Ishikawa (cell line): Measurements from ENCODE around the gene GNB1L.

ENCODE experiments used
- CEBPB ChIP-seq: IDR thresholded peaks from 2 replicates; pipeline ENCODE4 v1.6.1; 2012
- CREB1 ChIP-seq: IDR thresholded peaks from 2 replicates; pipeline ENCODE4 v1.6.1; 2012; ENCODE audit warnings: low read depth
- EGR1 ChIP-seq: IDR thresholded peaks from 2 replicates; pipeline ENCODE4 v1.6.1; 2012
- EP300 ChIP-seq: IDR thresholded peaks from 2 replicates; pipeline ENCODE4 v1.6.1; 2012; ENCODE audit warnings: borderline replicate concordance
- FOXM1 ChIP-seq: IDR thresholded peaks from 2 replicates; pipeline ENCODE4 v1.6.1; 2012; ENCODE audit warnings: low read depth, borderline replicate concordance
- NFIC ChIP-seq: IDR thresholded peaks from 2 replicates; pipeline ENCODE4 v1.6.1; 2012
- RAD21 ChIP-seq: IDR thresholded peaks from 2 replicates; pipeline ENCODE4 v1.6.1; 2012; ENCODE audit warnings: low read depth
- TAF1 ChIP-seq: IDR thresholded peaks from 2 replicates; pipeline ENCODE4 v1.6.1; 2012; ENCODE audit warnings: low read depth, mild to moderate bottlenecking
- TCF12 ChIP-seq: IDR thresholded peaks from 2 replicates; pipeline ENCODE4 v1.6.1; 2012; ENCODE audit warnings: low read depth
- TEAD4 ChIP-seq: IDR thresholded peaks from 2 replicates; pipeline ENCODE4 v1.6.1; 2012
- YY1 ChIP-seq: IDR thresholded peaks from 2 replicates; pipeline ENCODE4 v1.6.1; 2012; ENCODE audit warnings: low read depth
- ZBTB7A ChIP-seq: IDR thresholded peaks from 2 replicates; pipeline ENCODE4 v1.6.1; 2012; ENCODE audit warnings: low read depth
- TF ChIP-seq, protein P1 (sequence below): IDR thresholded peaks from 2 replicates; pipeline ENCODE4 v1.6.1; 2012; ENCODE audit warnings: low read depth, mild to moderate bottlenecking
- TF ChIP-seq, protein P2 (sequence below): IDR thresholded peaks from 2 replicates; pipeline ENCODE4 v1.6.1; 2012
- TF ChIP-seq, protein P3 (sequence below): IDR thresholded peaks from 2 replicates; pipeline ENCODE4 v1.6.1; 2012

GNB1L gene

DNA sequence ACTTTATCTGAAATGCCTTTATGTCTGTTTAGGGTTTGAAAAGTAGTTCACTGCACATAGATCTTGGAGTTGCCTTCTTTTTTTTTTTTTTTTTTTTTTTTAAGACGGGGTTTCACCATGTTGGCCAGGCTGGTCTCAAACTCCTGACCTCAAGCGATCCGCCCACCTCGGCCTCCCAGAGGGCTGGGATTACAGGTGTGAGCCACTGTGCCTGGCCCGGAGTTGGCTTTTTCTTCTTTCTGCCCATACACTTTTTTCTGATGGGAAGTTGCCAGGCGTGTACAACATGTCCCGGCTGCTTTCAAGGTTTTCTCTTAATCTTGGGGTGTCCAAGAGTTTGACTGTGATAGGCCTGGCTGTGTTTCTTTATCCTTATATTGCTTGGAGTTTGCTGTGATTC lies 12.9 kb upstream of the GNB1L start:
- TF ChIP-seq EGR1 (no peak), ZBTB7A (no peak), TCF12 (no peak), EP300 (no peak), NFIC (no peak), YY1 (no peak), TEAD4 (no peak), TAF1 (no peak), RAD21 (no peak), CEBPB (no peak), FOXM1 (no peak), CREB1 (no peak)
- TF ChIP-seq, protein P1, sequence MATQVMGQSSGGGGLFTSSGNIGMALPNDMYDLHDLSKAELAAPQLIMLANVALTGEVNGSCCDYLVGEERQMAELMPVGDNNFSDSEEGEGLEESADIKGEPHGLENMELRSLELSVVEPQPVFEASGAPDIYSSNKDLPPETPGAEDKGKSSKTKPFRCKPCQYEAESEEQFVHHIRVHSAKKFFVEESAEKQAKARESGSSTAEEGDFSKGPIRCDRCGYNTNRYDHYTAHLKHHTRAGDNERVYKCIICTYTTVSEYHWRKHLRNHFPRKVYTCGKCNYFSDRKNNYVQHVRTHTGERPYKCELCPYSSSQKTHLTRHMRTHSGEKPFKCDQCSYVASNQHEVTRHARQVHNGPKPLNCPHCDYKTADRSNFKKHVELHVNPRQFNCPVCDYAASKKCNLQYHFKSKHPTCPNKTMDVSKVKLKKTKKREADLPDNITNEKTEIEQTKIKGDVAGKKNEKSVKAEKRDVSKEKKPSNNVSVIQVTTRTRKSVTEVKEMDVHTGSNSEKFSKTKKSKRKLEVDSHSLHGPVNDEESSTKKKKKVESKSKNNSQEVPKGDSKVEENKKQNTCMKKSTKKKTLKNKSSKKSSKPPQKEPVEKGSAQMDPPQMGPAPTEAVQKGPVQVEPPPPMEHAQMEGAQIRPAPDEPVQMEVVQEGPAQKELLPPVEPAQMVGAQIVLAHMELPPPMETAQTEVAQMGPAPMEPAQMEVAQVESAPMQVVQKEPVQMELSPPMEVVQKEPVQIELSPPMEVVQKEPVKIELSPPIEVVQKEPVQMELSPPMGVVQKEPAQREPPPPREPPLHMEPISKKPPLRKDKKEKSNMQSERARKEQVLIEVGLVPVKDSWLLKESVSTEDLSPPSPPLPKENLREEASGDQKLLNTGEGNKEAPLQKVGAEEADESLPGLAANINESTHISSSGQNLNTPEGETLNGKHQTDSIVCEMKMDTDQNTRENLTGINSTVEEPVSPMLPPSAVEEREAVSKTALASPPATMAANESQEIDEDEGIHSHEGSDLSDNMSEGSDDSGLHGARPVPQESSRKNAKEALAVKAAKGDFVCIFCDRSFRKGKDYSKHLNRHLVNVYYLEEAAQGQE: no peak
- TF ChIP-seq, protein P2, sequence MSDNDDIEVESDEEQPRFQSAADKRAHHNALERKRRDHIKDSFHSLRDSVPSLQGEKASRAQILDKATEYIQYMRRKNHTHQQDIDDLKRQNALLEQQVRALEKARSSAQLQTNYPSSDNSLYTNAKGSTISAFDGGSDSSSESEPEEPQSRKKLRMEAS: no peak
- TF ChIP-seq, protein P3, sequence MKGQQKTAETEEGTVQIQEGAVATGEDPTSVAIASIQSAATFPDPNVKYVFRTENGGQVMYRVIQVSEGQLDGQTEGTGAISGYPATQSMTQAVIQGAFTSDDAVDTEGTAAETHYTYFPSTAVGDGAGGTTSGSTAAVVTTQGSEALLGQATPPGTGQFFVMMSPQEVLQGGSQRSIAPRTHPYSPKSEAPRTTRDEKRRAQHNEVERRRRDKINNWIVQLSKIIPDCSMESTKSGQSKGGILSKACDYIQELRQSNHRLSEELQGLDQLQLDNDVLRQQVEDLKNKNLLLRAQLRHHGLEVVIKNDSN: no peak

DNA sequence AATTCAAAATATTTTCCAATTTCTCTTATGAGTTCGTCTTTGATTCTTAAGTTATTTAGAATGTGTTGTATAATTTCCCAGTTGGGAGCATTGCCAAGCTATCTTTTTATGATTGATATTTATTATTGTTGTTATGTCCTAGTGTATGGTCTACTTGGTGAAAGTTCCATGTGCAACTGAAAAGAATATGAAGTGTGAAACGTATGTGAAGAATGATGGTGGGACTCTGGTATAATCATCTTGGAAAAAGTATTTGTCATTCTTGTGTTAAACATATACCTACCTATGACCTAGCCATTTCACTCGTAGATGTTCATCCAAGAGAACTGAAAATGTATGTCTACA lies 12.0 kb upstream of the GNB1L start:
- TF ChIP-seq TEAD4 (no peak), TCF12 (no peak), NFIC (no peak), YY1 (no peak), TAF1 (no peak), EP300 (no peak), EGR1 (no peak), FOXM1 (no peak), ZBTB7A (no peak), RAD21 (no peak), CREB1 (no peak), CEBPB (no peak)
- TF ChIP-seq, protein P2: no peak
- TF ChIP-seq, protein P3: no peak
- TF ChIP-seq, protein P1: no peak

DNA sequence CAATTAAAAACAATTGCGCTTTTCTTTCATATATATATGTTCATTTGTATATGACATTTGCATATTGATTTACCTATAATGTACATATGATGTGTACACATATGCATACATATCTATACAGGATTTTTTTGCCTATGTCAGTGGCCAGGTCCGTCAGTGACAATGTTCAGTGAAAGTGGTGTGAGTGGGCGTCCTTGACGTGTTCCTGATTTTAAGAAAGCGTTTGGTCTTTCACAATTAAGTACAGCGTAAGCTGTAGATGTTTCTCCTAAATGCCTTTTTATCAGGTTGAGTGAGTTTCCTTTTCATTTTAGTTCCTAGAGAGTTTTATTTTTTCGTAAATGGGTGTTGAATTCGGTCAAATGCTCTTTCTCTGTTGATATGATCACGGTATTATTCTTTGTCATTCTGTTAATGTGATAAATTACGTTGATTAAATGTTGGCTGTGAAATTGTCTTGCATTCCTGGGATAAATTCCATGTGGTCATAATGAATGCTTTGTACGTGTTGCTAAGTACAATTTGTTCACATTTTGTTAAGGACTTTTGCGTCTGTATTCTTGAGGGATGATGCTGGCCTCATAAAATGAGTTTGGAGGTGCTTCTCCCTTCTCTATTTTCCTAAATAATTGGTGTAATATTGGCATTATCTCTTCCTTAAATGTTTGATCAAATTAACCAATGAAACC lies 10.6 kb upstream of the GNB1L start:
- peak; percentile 6; the same call in 1 of the 2 replicates for TF ChIP-seq TEAD4
- no peak for TF ChIP-seq YY1
- TF ChIP-seq CEBPB: no peak

DNA sequence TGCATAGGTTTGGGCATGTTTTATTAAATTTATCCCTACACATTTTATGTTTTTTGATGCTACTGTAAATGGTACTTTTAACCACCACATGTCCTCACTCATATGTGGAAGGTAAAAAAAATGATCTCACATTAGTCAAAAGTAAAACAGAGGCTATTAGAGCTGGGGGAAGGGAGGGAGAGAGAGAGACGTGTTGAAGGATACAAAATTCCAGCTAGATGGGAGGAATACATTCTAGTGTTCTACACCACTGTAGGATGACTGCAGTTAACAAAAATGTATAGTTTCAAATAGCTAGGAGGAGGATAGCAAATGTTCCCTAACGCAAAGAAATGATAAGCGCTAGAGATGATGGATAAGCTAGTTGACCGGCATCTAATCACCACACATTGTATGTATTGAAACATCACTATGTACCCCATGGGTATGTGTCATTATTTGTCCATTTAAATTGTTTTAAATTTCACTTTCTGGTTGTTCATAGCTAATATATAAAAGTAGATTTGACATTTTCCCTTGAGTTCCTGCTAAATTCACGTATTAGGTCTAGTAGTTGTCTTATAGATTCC lies 9.9 kb upstream of the GNB1L start:
- TF ChIP-seq RAD21: no peak
- no peak for TF ChIP-seq YY1
- no peak for TF ChIP-seq CEBPB
- TF ChIP-seq NFIC: no peak
- TF ChIP-seq, protein P2: no peak
- no peak for TF ChIP-seq TAF1
- TF ChIP-seq TEAD4: no peak
- TF ChIP-seq EP300: no peak
- no peak for TF ChIP-seq ZBTB7A
- no peak for TF ChIP-seq FOXM1
- no peak for TF ChIP-seq TCF12
- TF ChIP-seq, protein P3: no peak
- TF ChIP-seq, protein P1: no peak
- no peak for TF ChIP-seq EGR1
